KMS-11 (cell line): Measurements from ENCODE around the gene CPSF3.

Source experiments
- H2AFZ ChIP-seq: fragments of 200-600 bp; sonication (generic); 2 replicates; pipeline ENCODE4 v1.6.1; 2016; ENCODE audit warnings: antibody characterized with exemption, mixed run types, low read depth
- H3K27ac ChIP-seq: fragments of 200-600 bp; sonication (generic); 2 replicates; pipeline ENCODE4 v1.6.1; 2016; ENCODE audit warnings: mild to moderate bottlenecking, mixed run types
- H3K27me3 ChIP-seq: fragments of 200-600 bp; sonication (generic); 2 replicates; pipeline ENCODE4 v1.6.1; 2017; ENCODE audit warnings: mild to moderate bottlenecking, low read depth, mixed run types, moderate library complexity; ENCODE audit not compliant: insufficient read depth
- H3K36me3 ChIP-seq: fragments of 200-600 bp; sonication (generic); 2 replicates; pipeline ENCODE4 v1.6.1; 2017; ENCODE audit warnings: mild to moderate bottlenecking, mixed run types; ENCODE audit not compliant: insufficient read depth
- H3K4me1 ChIP-seq: fragments of 200-600 bp; sonication (generic); 2 replicates; pipeline ENCODE4 v1.6.1; 2016; ENCODE audit warnings: mild to moderate bottlenecking, low read depth, mixed run types; ENCODE audit not compliant: poor library complexity, severe bottlenecking
- H3K4me2 ChIP-seq: fragments of 200-600 bp; sonication (generic); 2 replicates; pipeline ENCODE4 v1.7.0; 2016; ENCODE audit warnings: mild to moderate bottlenecking, mixed run types
- H3K4me3 ChIP-seq: fragments of 200-600 bp; sonication (generic); IDR thresholded peaks from 2 replicates; pipeline ENCODE4 v1.6.1; 2017; ENCODE audit warnings: low read depth, low read length, mixed read lengths; ENCODE audit not compliant: insufficient read depth
- H3K79me2 ChIP-seq: fragments of 200-600 bp; sonication (generic); 2 replicates; pipeline ENCODE4 v1.6.1; 2016; ENCODE audit warnings: low read depth, mixed run types; ENCODE audit not compliant: insufficient read depth
- H3K9ac ChIP-seq: fragments of 200-600 bp; sonication (generic); 2 replicates; pipeline ENCODE4 v1.6.1; 2016; ENCODE audit warnings: mild to moderate bottlenecking, mixed run types
- H4K20me1 ChIP-seq: fragments of 200-600 bp; sonication (generic); 2 replicates; pipeline ENCODE4 v1.6.1; 2016; ENCODE audit warnings: mild to moderate bottlenecking, mixed run types; ENCODE audit not compliant: insufficient read depth
- TF ChIP-seq, protein P1 (sequence below): fragments of 200-600 bp; sonication (generic); conservative IDR thresholded peaks from 2 replicates; pipeline ENCODE4 v1.6.1; 2017; ENCODE audit warnings: low read depth, mild to moderate bottlenecking, antibody characterized with exemption, low read length, moderate library complexity, mixed read lengths

CPSF3 gene

DNA sequence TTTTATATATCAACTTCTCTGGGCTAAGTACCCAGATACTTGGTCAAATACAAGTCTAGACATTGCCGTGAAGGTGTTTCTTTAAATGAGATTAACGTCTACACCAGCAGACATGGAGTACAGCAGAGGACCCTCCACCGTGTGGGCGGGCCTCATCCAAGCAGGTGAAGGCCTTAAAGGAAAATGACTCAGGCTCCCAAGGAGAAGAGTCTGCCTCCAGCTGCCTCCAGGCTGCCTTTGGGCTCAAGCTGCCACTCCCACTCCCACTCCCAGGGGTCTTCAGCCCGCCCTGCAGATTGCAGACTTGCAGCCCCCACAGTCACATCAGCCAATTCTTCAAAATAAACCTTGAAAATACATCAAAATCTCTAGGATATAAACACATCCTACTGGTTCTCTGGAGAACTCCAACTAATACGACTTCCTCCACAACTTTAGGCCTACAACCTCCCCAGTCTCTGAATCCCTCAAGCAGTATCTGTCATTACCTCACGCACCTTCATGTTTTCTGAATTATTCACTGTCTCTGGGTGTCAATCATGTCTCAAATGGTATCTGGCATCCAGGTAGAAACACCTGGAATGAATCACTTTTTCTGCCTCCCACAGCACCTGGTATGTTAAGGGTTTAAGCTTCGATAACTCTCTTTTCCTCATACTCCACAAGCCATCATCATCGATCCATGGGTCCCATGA, 7.0 kb upstream of the CPSF3 start:
- Histone ChIP-seq H2AFZ (no peak overlapping the region), H3K4me1 (peaks cover 19% of the 10 kb centered on the region), H3K36me3 (no peaks in the 10 kb centered on the region), H3K4me3 (no peak overlapping the region), H4K20me1 (no peaks in the 10 kb centered on the region), H3K9ac (no peak overlapping the region), H3K27me3 (no peaks in the 10 kb centered on the region), H3K4me2 (no peak overlapping the region), H3K79me2 (peaks cover 30% of the 10 kb centered on the region; the same call in 1 of the 2 replicates), H3K27ac (no peak overlapping the region)
- TF ChIP-seq, protein P1, sequence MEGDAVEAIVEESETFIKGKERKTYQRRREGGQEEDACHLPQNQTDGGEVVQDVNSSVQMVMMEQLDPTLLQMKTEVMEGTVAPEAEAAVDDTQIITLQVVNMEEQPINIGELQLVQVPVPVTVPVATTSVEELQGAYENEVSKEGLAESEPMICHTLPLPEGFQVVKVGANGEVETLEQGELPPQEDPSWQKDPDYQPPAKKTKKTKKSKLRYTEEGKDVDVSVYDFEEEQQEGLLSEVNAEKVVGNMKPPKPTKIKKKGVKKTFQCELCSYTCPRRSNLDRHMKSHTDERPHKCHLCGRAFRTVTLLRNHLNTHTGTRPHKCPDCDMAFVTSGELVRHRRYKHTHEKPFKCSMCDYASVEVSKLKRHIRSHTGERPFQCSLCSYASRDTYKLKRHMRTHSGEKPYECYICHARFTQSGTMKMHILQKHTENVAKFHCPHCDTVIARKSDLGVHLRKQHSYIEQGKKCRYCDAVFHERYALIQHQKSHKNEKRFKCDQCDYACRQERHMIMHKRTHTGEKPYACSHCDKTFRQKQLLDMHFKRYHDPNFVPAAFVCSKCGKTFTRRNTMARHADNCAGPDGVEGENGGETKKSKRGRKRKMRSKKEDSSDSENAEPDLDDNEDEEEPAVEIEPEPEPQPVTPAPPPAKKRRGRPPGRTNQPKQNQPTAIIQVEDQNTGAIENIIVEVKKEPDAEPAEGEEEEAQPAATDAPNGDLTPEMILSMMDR: no peak

- Histone ChIP-seq H3K4me2 (no peak overlapping the region), H3K27me3 (no peaks in the 10 kb centered on the region), H2AFZ (no peak overlapping the region), H3K9ac (no peak overlapping the region), H3K27ac (no peak overlapping the region), H4K20me1 (no peaks in the 10 kb centered on the region), H3K36me3 (no peaks in the 10 kb centered on the region), H3K4me3 (no peak overlapping the region), H3K4me1 (peaks cover 25% of the 10 kb centered on the region), H3K79me2 (peaks cover 35% of the 10 kb centered on the region; the same call in 1 of the 2 replicates)
- TF ChIP-seq, protein P1: no peak
These were observed 6.5 kb upstream of the CPSF3 start for GRCh38 chr2:9416962-9417316.

- Histone ChIP-seq H4K20me1 (no peaks in the 10 kb centered on the region), H3K27me3 (no peaks in the 10 kb centered on the region), H2AFZ (no peak overlapping the region), H3K36me3 (no peaks in the 10 kb centered on the region), H3K4me1 (peaks cover 28% of the 10 kb centered on the region), H3K9ac (no peak overlapping the region), H3K27ac (no peak overlapping the region), H3K4me2 (no peak overlapping the region), H3K4me3 (no peak overlapping the region), H3K79me2 (peaks cover 43% of the 10 kb centered on the region; the same call in 1 of the 2 replicates)
- TF ChIP-seq, protein P1: no peak
These were observed 5.7 kb upstream of the CPSF3 start for GRCh38 chr2:9417725-9418124.

DNA sequence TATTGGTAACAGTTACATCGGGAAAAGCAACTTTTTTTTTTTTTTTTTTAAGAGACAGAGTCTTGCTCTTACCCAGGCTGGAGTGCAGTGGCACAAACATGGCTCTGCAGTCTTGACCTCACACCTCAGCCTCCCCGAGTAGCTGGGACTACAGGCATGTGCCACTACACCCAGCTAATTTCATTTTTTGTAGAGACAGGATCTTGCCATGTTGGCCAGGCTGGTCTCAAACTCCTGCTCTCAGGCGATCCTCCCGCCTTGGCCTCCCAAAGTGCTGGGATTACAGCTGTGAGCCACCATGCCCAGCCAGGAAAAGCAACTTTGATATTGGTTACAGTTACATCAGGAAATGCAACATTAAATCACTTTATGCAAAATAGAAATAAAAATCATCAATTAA, 4.7 kb upstream of the CPSF3 start:
- Histone ChIP-seq H2AFZ (no peak overlapping the region), H3K9ac (no peak overlapping the region), H3K4me1 (peaks cover 28% of the 10 kb centered on the region), H3K4me3 (no peak overlapping the region), H3K79me2 (peaks cover 43% of the 10 kb centered on the region; the same call in 1 of the 2 replicates), H3K27me3 (no peaks in the 10 kb centered on the region), H4K20me1 (no peaks in the 10 kb centered on the region), H3K27ac (no peak overlapping the region), H3K4me2 (no peak overlapping the region), H3K36me3 (no peaks in the 10 kb centered on the region)
- TF ChIP-seq, protein P1: no peak
